GM19351 (cell line): Measurements from ENCODE around the gene TFAP2E.

Experiments used
- ATAC-seq: cut with Tn5 transposase; IDR thresholded peaks from one replicate; pipeline ENCODE4 v1.9.1; 2021; ENCODE audit warnings: mild to moderate bottlenecking, moderate library complexity; ENCODE audit not compliant: unreplicated experiment

The TFAP2E gene

DNA sequence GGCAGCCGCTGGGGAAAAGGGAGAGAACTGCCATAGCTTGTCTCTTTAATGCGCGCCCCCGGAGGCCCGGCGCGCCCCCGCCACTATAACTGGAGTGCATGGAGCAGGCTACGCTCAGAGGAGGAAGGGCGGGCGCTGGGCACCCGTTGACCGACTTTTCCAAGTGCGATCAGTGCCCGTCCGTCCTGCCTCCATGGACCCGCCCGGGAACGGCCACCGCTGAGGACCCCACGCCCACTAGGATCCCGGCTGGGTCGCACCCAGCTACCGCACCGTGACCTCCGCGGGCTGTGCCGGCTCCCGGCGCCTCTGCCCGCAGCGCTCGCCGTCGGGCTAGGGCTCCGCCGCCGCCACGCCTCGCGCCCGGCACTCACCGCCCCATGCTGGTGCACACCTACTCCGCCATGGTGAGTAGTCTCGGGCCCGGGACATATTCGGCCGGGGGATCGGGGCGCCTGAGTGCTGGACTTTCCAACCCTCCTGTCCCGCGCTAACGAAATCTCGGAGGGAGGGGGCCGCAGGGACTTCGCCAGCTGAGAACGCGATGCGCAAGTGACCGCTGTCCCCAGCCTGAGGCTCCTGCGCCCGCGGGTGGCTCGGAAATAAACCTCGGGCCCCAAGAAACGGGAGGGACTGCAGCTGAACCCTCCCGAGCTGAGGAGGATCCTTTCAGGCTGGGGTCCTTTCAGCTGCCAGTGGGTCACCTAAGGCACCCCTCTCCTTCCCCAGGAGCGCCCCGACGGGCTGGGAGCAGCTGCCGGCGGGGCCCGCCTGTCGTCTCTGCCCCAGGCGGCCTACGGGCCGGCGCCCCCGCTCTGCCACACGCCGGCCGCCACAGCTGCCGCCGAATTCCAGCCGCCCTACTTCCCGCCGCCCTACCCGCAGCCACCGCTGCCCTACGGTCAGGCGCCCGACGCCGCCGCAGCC, at the start of gene TFAP2E:
Gene TFAP2E (plus strand): TSS at position 117 of the 927 bp plus-strand sequence. CDS start 264 bp downstream, at position 381.
- ATAC-seq, result no peak

DNA sequence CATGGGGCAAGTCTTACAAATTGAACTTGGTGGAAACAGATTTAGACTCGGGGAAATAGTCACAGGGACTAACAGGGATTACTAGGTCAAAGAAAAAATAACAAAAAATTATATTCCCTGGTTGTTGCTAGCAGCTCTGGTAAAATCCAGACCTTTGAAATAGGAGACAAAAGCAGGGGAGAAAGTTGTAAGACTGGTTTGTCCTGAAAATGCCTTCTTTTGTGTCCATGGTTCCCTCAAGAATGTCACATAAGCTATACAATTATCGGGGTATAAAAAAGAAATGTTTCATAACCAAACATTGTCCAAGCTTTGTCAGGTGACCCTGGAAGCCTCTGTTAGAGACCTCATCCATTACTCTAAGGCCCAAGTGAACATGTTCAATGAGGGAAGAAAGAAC, 49.0 kb upstream of the TFAP2E start:
- no peak for ATAC-seq

DNA sequence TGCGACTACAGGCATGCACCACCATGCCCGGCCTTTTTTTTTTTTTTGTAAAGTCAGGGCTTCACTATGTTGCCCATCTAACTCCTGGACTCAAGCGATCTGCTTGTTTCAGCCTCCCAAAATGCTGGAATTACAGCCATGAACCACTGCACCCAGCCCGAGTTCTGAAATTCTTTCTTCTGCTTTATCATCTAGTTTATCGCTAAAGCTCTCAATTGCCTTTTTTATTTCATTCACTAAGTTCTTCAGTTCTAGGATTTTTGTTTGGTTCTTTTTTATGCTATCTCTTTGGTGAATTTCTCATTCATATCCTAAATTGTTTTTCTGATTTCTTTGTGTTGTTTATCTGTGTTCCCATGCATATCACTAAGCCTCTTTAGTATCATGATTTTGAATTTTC, 42.9 kb upstream of the TFAP2E start:
- no peak for ATAC-seq

DNA sequence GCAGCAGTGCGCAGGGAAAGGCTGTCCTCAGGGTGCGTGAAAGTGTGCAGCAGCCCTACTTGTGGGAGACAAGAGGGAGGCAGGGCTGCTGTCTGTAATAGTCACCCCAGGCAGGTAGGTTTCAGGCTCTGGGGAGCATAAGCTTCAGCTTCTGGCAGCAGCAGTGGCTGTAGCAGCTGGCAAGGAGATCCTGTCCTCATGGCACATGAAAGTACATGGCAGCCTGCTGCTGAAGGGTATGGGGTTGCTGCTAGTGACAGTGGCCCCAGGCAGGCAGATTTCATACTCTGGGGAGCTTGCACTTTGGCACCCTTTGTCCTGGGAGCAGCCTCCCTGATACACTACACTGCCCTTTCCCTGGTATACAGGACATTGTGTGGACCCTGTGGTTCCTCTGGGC, 42.2 kb upstream of the TFAP2E start:
- no peak for ATAC-seq

DNA sequence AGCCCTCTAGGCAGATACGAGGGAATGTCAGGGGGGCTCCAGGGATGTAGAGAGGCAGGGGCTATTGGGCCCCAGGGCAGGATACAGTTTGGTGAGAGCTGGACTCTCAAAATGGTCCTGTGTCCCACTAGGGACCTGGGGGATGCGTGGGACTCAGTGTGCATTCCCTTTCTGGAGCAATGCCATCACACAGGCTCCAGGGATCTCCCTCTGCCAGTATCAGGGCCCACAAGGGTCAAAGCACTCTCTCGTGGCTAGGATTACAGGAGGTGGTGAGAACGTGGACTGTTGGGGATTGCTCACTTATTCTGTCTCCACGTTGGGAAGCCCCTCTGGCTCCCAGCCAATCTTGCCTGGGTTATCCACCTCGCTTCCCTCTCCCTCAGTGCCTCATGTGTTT, 41.7 kb upstream of the TFAP2E start:
- no peak for ATAC-seq

DNA sequence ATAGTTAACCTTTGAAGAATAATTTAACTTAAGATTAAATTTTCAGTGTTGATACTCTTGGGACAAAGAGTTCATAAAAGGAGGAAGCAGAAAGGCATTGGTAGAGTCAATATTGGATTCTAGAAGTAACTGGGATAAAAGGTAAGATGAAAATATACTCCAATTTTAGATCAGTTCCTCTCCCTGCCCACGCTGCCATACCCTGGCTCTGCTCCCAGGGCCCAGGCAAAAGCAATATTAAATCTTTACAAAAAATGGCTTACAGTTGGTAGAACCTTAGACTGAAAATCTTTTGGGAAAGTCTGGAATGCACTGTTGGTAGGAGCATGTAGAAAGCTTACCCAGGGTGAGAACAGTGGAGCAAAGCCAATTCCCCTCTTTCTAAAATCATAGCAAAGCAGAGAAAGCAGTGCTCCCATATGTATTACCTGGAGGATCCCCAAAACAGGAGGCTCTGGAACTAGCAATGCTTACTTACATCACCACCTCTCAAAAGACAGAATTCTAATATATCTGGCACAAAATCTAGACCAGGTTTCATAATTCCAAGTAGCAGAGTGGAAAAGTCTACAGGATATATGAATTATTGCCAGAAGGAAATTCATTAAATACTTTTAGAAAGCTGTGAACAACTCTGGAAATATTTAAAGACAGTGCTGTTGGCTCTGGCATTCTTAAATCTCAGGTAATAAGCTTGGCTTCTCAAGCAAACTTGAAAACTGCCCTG, 40.5 kb upstream of the TFAP2E start:
- ATAC-seq, result no peak

DNA sequence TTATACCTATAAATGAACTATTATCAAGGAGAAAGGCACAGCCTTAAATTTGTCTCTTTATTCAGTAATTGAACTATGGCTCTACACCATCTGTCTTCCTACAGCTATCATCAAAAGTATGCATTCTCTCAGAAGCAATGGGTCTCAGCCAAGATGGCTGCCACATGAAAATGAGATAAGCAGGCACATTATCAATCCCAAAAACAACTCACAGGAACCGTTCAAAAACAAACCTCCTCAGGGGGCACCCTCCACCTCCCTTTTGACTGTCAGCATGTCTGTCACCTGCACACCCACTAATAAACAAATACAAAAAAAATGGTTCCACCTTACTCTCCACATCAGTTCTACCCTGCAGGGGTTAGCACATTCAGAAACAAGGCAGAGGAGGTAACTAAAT, 39.5 kb upstream of the TFAP2E start:
- no peak for ATAC-seq

DNA sequence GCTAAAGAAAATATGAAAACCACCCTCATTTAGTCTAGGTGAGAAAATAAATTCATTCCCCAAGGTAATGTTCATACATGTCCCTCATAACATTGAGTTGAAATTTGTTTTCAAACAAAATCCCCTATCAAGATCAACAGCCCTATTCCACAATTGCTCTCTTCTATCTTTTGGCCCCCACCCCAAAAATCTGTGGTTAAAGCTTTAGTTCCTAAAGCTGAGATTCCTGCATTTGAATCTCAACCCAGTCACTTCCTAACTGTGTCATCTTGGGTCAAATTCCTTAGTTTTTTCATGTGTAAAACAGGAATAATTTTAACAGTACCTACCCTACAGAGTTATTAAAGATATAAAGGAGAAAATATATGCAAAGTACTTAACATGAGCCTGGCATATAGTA, 37.9 kb upstream of the TFAP2E start:
- ATAC-seq, result no peak

DNA sequence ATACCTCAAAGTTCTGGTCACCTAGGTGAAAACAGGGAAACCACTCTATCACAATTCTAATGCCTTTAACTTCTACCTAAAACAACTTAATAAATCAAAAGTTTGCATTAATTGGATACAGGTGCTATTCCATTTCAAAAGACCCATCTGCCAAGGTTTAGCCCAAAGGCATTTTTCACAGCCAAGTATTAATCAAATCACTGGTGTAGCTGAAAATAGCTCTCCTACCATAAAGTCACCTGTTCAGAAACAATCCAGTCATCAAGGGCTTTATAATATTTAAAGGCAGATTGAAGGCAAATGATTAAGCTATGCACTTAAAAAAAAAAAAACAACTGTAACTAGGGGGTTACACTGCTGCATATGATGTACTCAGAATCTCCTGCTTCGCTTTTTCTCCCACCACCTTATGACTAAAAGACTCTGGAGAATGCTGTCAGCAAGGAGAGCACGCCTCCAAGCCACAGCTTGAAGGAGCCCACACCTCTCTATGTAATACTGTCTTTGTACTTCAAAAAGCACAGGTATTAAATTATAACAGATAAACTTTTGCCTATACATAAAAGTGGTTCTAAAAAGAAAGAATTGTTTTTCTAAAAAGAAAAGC, 36.5 kb upstream of the TFAP2E start:
- ATAC-seq, result no peak

DNA sequence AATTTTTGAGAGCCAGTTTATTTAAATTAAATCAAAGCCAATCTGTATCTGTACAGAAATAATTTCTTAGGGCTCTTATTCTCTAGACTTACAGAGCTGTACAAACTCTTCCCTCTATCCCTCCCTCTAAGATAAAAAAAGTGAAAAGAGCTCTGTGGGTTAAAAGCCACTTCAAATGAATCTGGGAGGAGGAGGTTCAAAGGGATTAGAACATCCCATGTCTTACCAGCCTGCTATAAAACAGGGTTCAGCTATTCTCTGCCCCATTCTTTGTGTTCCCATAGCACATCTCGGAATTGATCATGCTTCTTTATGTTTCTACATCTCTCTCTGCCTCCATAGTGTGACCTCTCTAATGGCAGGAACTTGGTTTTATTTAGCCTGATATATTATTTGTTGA, 35.3 kb upstream of the TFAP2E start:
- no peak for ATAC-seq

DNA sequence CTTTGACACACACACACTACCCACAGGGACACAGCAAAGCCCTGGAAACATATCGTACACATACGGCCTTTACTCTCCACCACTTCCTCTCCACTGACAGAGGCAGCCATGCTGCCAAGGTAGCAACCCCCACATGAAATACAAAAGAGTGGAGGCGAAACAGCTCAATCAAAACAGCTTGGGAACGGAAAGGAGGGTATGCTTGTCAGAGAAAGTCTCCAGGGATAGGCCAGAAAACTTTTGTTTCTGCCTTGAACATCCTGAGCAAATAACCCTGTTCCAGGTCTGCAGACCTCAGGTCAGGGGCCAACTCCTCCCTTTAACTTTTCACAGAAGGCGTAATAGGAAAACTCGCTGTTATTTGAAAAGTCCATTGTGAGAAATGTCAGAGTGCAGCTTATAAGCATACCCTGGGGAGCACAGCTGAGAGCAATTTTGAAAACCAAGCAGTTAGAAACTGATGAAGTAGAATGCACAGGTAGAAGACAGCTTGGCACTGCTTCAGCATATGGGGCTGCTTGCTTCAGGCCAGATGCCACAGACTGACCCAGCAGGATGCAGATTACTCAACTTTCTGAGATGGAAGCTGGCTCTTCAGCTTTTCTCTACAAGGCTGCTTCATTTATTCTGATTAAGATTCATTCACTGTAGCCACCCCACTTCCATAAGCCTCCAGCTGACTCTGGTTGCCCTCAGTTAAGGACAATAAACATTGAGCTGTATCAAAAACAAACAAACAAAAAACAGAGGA, 33.9 kb upstream of the TFAP2E start:
- ATAC-seq, result peak; percentile 53

DNA sequence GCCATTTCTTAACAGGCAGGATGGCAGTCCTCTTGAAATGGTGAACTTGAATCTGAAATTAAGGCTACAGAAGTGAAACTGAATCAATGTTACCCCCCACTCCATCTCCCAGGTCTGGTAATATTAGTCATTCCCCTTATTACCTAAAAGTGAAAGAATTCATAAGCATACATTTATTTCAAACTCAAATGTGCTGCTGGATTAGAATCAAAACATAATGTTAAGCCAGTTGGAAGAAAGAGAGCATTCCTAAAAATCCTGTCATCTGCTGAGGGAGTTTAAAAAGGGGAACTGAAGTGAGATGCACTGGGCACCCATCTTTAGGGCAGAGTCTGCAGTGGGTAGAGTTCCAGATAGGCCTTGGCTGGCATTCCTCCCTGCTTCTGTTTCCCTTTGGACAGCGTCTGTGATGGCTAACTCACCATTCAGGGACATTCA, 33.3 kb upstream of the TFAP2E start:
- no peak for ATAC-seq

DNA sequence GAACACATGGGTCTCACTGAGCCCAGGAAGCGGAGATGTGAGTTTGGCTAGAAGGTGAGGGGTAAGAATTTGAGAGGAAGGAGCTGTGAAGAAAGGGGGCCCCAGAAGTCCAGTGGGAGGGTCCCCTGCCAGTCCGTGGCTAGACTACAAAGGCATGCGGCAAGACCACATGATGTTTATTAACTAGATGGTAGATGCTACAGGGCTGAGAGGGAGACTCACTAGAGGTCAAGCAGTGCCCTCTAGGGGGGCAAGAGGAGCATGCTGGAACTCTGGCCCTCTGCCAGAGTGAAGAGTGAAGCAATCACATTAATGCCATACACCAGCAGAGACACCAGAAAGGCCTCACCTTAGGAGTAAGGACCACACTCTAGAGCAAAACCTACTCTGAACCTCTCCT, 28.1 kb upstream of the TFAP2E start:
- no peak for ATAC-seq

DNA sequence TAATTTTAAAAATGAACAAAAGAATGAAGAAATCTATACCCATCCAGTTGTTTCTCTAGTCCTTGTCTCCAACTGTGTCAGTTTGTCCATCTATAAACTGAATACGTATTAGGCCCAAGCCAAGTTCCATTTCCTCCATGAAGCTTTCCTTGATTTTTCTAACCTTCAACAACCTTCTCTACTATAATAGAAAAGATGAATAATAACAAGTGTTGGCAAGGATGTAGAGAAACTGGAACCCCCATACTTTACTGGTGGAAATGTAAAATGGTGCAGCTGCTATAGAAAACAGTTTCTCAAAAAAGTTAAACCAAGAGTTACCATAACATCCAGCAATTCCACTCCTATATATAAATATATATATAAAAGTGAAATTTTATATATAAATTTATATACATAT, 26.5 kb upstream of the TFAP2E start:
- ATAC-seq, result no peak

DNA sequence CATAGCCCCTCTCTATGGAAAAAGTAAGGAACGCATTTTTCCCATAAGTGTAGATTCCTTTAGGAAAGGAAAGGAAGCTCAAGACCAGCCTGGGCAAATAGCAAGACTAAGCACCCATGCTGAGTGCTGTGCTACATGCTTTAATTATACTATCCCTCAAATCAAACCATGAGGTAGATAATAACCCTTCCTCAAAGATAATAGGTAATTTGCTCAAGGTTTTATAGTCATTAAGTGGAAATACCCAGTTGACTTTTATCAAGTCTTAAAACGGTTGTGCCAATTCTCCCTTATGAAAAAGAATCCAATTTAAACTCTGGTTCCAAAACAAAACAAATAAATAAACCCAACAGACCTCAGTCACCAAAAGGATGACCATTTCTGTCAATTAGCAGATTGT, 19.3 kb upstream of the TFAP2E start:
- ATAC-seq, result no peak

DNA sequence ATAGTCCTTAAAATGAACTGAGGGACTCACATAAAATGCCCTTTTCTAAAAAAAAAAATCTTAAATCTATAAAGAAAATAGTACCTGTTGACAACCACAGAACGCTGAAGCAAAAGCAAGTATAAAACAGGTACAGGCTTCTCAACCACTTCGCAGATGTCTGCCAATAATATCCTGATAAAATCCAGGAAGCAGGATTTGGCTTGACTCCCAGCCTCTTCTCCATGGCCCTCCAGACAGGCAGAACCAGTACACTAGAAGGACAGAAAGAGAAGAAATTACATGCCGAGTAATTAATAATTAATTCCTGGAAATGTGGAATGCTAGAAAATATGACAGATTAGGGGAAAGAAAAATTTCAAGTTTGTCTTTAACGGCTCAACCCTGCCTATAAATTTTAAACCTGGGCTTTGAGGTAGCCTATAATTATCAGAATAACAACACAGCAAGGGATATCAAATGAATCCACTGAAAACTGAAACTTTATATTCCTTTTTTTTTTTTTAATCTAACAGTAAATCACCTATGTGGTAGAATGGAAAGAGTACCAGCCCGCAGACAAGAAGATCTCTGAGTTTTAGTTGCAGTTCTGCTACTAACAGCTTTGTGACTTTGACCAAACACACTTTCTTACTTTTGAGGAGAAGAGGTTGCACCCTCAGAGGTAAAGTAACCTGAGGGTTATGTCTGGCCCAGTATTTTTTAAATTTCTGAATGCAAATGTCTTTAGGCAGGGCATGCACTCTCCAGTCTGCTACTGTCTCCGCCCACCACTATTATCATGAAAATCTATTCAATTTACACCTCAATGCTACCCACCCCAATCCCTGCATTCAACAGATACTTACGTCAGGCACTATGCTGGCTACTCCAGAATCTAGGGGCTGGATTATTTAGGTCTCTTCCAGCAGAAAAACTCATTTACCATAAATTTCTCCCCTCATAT, 18.6 kb upstream of the TFAP2E start:
- no peak for ATAC-seq

DNA sequence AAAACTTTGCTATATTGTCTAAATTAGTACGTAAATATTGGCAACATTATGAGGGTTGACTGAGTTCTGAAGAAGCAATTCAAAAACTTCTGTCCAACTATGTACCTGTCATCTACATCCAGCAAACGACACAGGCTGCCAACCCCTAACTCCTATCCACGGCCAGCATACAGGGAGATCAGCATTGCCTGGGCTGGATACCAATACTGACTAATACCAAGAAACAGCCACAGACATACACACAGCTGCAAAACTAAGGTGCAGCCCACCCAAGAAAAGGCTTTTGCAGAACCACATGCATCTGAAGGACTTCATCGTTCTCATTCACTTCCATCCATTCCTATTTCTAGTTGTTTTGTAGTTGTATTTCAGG, 17.9 kb upstream of the TFAP2E start:
- no peak for ATAC-seq

DNA sequence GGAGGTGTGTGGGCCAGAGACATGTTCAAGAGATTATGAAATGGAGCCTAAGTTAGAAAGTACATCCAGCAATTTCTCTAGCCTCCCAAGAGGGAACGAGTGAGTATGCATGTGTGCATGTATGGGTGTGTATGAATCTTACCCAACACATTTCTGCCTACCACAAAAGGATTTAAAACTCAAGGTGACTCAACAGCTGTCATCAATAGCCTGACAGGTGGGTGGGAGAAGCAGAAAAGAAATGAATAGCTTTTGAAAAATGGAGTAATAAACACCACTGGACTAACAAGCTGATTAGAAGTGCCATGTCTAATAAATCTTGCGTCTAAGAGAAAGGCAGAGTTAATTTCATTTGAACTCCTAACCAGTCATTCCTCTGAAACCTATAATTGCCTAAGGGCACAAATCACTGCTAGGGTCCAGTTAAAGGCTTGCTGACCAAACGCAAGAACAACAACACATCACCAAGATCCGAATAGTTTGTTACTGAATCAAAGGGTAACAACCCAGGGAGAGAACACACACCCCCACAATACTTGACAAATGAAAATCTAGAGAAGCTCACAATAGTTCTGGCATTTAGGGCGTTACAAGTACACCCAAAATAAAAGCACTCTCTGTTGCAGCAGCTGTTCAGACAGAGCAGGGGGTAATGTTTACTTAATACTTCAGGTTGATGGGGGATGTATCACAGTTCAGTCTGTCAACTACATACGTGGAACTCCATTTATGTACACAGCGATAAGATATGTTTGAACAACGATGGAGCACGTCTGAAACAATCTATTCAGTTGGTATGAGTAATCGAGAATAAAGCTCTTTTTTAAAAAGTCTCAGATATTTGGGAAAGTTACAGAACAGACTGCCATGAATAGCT, 17.3 kb upstream of the TFAP2E start:
- no peak for ATAC-seq
